KMS-11 (cell line): ENCODE data around the gene YWHAH.
A peak's percentile ranks its signal among the peaks of the same experiment; 100 is the strongest.

ENCODE experiments used
- H2AFZ ChIP-seq: fragments of 200-600 bp; sonication (generic); 2 replicates; pipeline ENCODE4 v1.6.1; 2016; ENCODE audit warnings: antibody characterized with exemption, mixed run types, low read depth
- H3K27ac ChIP-seq: fragments of 200-600 bp; sonication (generic); 2 replicates; pipeline ENCODE4 v1.6.1; 2016; ENCODE audit warnings: mild to moderate bottlenecking, mixed run types
- H3K27me3 ChIP-seq: fragments of 200-600 bp; sonication (generic); 2 replicates; pipeline ENCODE4 v1.6.1; 2017; ENCODE audit warnings: mild to moderate bottlenecking, low read depth, mixed run types, moderate library complexity; ENCODE audit not compliant: insufficient read depth
- H3K36me3 ChIP-seq: fragments of 200-600 bp; sonication (generic); 2 replicates; pipeline ENCODE4 v1.6.1; 2017; ENCODE audit warnings: mild to moderate bottlenecking, mixed run types; ENCODE audit not compliant: insufficient read depth
- H3K4me1 ChIP-seq: fragments of 200-600 bp; sonication (generic); 2 replicates; pipeline ENCODE4 v1.6.1; 2016; ENCODE audit warnings: mild to moderate bottlenecking, low read depth, mixed run types; ENCODE audit not compliant: poor library complexity, severe bottlenecking
- H3K4me2 ChIP-seq: fragments of 200-600 bp; sonication (generic); 2 replicates; pipeline ENCODE4 v1.7.0; 2016; ENCODE audit warnings: mild to moderate bottlenecking, mixed run types
- H3K4me3 ChIP-seq: fragments of 200-600 bp; sonication (generic); IDR thresholded peaks from 2 replicates; pipeline ENCODE4 v1.6.1; 2017; ENCODE audit warnings: low read depth, low read length, mixed read lengths; ENCODE audit not compliant: insufficient read depth
- H3K79me2 ChIP-seq: fragments of 200-600 bp; sonication (generic); 2 replicates; pipeline ENCODE4 v1.6.1; 2016; ENCODE audit warnings: low read depth, mixed run types; ENCODE audit not compliant: insufficient read depth
- H3K9ac ChIP-seq: fragments of 200-600 bp; sonication (generic); 2 replicates; pipeline ENCODE4 v1.6.1; 2016; ENCODE audit warnings: mild to moderate bottlenecking, mixed run types
- H4K20me1 ChIP-seq: fragments of 200-600 bp; sonication (generic); 2 replicates; pipeline ENCODE4 v1.6.1; 2016; ENCODE audit warnings: mild to moderate bottlenecking, mixed run types; ENCODE audit not compliant: insufficient read depth
- CTCF ChIP-seq: fragments of 200-600 bp; sonication (generic); conservative IDR thresholded peaks from 2 replicates; pipeline ENCODE4 v1.6.1; 2017; ENCODE audit warnings: low read depth, mild to moderate bottlenecking, antibody characterized with exemption, low read length, moderate library complexity, mixed read lengths

The YWHAH gene

DNA sequence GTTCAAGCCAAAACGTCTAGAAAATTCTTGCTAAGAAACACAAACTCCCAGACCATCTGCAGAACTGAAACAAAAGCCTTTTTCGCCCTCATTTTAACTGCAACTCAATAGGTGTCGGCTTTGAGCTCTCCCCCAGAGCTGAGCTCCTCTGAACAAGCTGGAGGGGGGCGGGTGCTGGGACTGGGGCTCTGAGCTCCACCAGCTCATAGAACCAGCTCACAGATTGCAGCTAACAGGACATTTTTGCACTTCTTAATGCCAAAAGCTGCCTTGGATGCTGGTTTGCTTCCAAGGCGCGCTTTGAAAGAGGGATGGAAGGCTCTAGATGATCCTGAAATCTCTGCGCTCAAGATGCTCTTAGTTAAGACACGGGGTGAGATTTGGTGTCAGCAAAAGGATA is 6.0 kb upstream of the YWHAH start:
- Histone ChIP-seq H3K4me1 (peaks cover 3% of the 10 kb centered on the region), H3K4me3 (no peak overlapping the region), H3K79me2 (no peaks in the 10 kb centered on the region), H3K36me3 (no peaks in the 10 kb centered on the region), H2AFZ (no peak overlapping the region), H3K27ac (no peak overlapping the region), H3K9ac (no peak overlapping the region), H4K20me1 (no peaks in the 10 kb centered on the region), H3K27me3 (no peaks in the 10 kb centered on the region), H3K4me2 (no peak overlapping the region)
- TF ChIP-seq CTCF: no peak

DNA sequence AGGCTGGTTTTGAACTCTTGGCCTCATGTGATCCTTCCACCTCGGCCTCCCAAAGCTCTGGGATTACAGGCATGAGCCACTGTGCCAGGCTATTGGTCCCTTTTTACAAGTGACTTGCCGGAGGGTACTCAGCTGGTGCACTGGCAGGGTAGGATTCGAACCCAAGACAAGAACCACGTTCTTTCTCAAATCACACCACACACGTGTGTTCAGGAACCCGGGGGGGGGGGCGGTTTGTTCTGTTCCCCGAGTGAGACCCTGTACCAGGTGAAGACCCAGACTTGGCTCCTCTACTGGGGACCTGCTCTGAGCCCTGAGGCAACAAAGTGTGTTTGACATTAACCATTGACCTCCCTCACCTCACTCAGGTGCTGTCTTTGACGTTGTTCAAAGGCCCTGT is 3.8 kb upstream of the YWHAH start:
- no peak for TF ChIP-seq CTCF
- Histone ChIP-seq H3K27me3 (no peaks in the 10 kb centered on the region), H3K27ac (no peak overlapping the region), H3K79me2 (peaks cover 8% of the 10 kb centered on the region), H3K9ac (no peak overlapping the region), H3K4me1 (peaks cover 9% of the 10 kb centered on the region), H3K4me3 (no peak overlapping the region), H3K36me3 (no peaks in the 10 kb centered on the region), H2AFZ (no peak overlapping the region), H3K4me2 (no peak overlapping the region), H4K20me1 (no peaks in the 10 kb centered on the region)

DNA sequence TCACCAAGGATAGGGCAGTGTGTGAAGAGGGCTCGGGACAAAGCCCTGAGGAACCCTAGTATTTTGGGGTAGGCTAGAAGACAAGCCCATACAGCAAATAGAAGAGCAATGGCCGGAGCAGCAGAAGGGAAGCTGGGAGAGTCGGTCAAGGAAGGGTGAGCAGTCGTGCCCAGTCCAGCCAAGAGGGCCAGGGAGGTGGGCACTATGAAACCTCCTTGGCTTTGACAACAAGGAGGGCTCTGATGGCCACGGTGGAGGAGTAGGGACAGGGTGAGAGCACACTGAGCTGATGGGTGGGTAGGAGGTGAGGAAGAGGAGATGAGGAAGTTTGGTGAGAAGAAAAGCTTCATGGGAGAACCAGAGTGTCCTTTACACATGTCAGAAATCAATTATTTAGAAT is 2.2 kb upstream of the YWHAH start:
- no peak overlapping the region for H3K27ac ChIP-seq
- H3K27me3 ChIP-seq: no peaks in the 10 kb centered on the region
- H2AFZ ChIP-seq: no peak overlapping the region
- H3K4me3 ChIP-seq: no peak overlapping the region
- H3K79me2 ChIP-seq: peaks cover 24% of the 10 kb centered on the region
- TF ChIP-seq CTCF: no peak
- H4K20me1 ChIP-seq: peaks cover 14% of the 10 kb centered on the region; the same call in 1 of the 2 replicates
- no peaks in the 10 kb centered on the region; the same call in 1 of the 2 replicates for H3K36me3 ChIP-seq
- H3K4me2 ChIP-seq: no peak overlapping the region
- H3K9ac ChIP-seq: no peak overlapping the region
- peaks cover 23% of the 10 kb centered on the region for H3K4me1 ChIP-seq

GRCh38 chr22:31943206-31943977 is 943 bp upstream of the YWHAH start:
- Histone ChIP-seq H3K9ac (peak overlapping the region; percentile 89; the same call in 1 of the 2 replicates), H2AFZ (peak overlapping the region; percentile 61), H3K4me3 (no peak overlapping the region), H4K20me1 (peaks cover 24% of the 10 kb centered on the region; the same call in 1 of the 2 replicates), H3K4me2 (peak overlapping the region; percentile 35), H3K79me2 (peaks cover 37% of the 10 kb centered on the region), H3K27ac (peak overlapping the region; percentile 60), H3K27me3 (no peaks in the 10 kb centered on the region), H3K4me1 (peaks cover 28% of the 10 kb centered on the region), H3K36me3 (peaks cover 1% of the 10 kb centered on the region; the same call in 1 of the 2 replicates)
- no peak for TF ChIP-seq CTCF
